PC-9 (cell line): Measurements from ENCODE around the gene MAGI1. TPM values are rescaled to one million over a fixed set of nuclear protein-coding genes. Genes with fewer than 3 reads are reported as not detected.

Experiments used
- BruUV-seq: library from RNA; stranded (reverse); fragments of 400-500 nt; replicated peaks from 2 replicates; lab custom pipeline; 2021; lab: Mats Ljungman, UMichigan
- CTCF ChIA-PET: fragments of 300-600 bp; sonication (Branson Sonifier 250); formaldehyde crosslinking; loops from one replicate; lab custom pipeline; 2022; ENCODE audit warnings: antibody characterized with exemption; lab: Charles Lee
- POLR2A ChIA-PET: fragments of 300-600 bp; sonication (Branson Sonifier 250); formaldehyde crosslinking; loops from one replicate; lab custom pipeline; 2022; ENCODE audit warnings: antibody characterized with exemption; ENCODE audit not compliant: unreplicated experiment; lab: Charles Lee
- DNase-seq, 2 experiments: peaks; one replicate each; pipeline versions ENCODE4 v3.0.0 to v3.0.0-alpha.2; 2015 to 2022; ENCODE audit warnings: mixed read lengths in 1 of 2
- H2AFZ ChIP-seq: fragments of 200-600 bp; sonication (generic); 2 replicates; pipeline ENCODE4 v1.8.1; 2017; ENCODE audit warnings: antibody characterized with exemption
- H3F3A ChIP-seq: fragments of 200-600 bp; sonication (generic); 2 replicates; pipeline ENCODE4 v1.8.1; 2017; ENCODE audit warnings: antibody characterized with exemption, mild to moderate bottlenecking, low read depth; ENCODE audit not compliant: insufficient read depth
- H3K27ac ChIP-seq: fragments of 200-600 bp; sonication (generic); 2 replicates; pipeline ENCODE4 v1.6.1; 2016; ENCODE audit warnings: mixed run types
- H3K27me3 ChIP-seq: fragments of 200-600 bp; sonication (generic); 2 replicates; pipeline ENCODE4 v1.6.1; 2016; ENCODE audit warnings: low read depth, mixed run types; ENCODE audit not compliant: insufficient read depth
- H3K36me3 ChIP-seq: fragments of 200-600 bp; sonication (generic); 2 replicates; pipeline ENCODE4 v1.6.1; 2016; ENCODE audit warnings: low read depth, mixed run types
- H3K4me1 ChIP-seq: fragments of 200-600 bp; sonication (generic); replicated peaks from 2 replicates; pipeline ENCODE4 v1.6.1; 2016; ENCODE audit warnings: mixed run types; ENCODE audit not compliant: insufficient read depth
- H3K4me2 ChIP-seq: fragments of 200-600 bp; sonication (generic); 2 replicates; pipeline ENCODE4 v1.6.1; 2017; ENCODE audit warnings: mixed run types
- H3K4me3 ChIP-seq: fragments of 200-600 bp; sonication (generic); 2 replicates; pipeline ENCODE4 v1.6.1; 2016; ENCODE audit warnings: mixed run types
- H3K79me2 ChIP-seq: fragments of 200-600 bp; sonication (generic); 2 replicates; pipeline ENCODE4 v1.6.1; 2017; ENCODE audit warnings: low read depth, mixed run types
- H3K9me2 ChIP-seq: fragments of 200-600 bp; sonication (generic); 2 replicates; pipeline ENCODE4 v1.8.1; 2017; ENCODE audit warnings: mild to moderate bottlenecking; ENCODE audit not compliant: insufficient read depth
- H3K9me3 ChIP-seq: fragments of 200-600 bp; sonication (generic); 2 replicates; pipeline ENCODE4 v1.8.1; 2016; ENCODE audit warnings: low read depth; ENCODE audit not compliant: insufficient read depth
- H4K20me1 ChIP-seq: fragments of 200-600 bp; sonication (generic); 2 replicates; pipeline ENCODE4 v1.8.1; 2017; ENCODE audit not compliant: insufficient read depth
- EZH2 ChIP-seq: fragments of 200-600 bp; sonication (generic); IDR thresholded peaks from 2 replicates; pipeline ENCODE4 v1.8.0; 2017; ENCODE audit warnings: antibody characterized with exemption, low read depth
- intact Hi-C: fragments of 100-400 bp; cut with micrococcal nuclease; formaldehyde crosslinking; loops from one replicate; pipeline ENCODE4 v1.10.0; 2022; ENCODE audit not compliant: unreplicated experiment
- total RNA-seq: library from RNA; stranded (reverse); gene quantifications from 2 replicates; pipeline ENCODE4 v1.2.3, GENCODE V29; 2021
- TF ChIP-seq, protein P1 (sequence below): fragments of 200-600 bp; sonication (generic); conservative IDR thresholded peaks from 2 replicates; pipeline ENCODE4 v1.6.1; 2017; ENCODE audit warnings: mixed run types, antibody characterized with exemption, mild to moderate bottlenecking, moderate library complexity

MAGI1 gene
- total RNA-seq, 1 experiment from 2014 or later, result 23.3 TPM

DNA sequence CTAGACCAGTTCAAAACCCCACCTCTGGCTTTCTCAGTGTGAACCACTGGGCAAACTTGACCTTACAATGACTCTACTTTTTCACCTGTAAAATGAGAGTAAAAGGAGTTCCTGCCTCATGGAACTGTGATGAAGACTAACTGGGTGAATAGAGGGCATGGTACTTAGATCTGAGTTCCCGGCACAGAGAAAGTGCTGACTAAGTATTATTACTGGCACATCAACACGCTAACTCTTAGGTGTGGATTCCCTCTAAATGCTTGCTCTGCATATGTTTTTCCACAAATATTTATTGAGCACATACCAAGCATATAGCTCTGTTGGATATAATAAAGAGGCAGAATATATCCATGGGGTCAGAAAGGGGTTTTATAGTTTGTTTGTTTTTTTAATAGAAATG lies 437.8 kb downstream of the MAGI1 start:
- H3K9me2 ChIP-seq, result no peaks in the 10 kb centered on the region
- ChIA-PET POLR2A (no interaction called here), CTCF (no interaction called here)
- H3F3A ChIP-seq, result no peaks in the 10 kb centered on the region
- no peak overlapping the region for H3K4me2 ChIP-seq
- H3K4me1 ChIP-seq, result peaks cover 5% of the 10 kb centered on the region
- no peaks in the 10 kb centered on the region for H3K27me3 ChIP-seq
- H3K36me3 ChIP-seq, result no peaks in the 10 kb centered on the region
- no peaks in the 10 kb centered on the region for H3K79me2 ChIP-seq
- intact Hi-C loops, result no loop called here
- no peak overlapping the region for H3K27ac ChIP-seq
- DNase-seq, result no peak
- no peak overlapping the region for H2AFZ ChIP-seq
- BruUV-seq, result no TSS peak
- no peaks in the 10 kb centered on the region for H3K9me3 ChIP-seq
- no peak for TF ChIP-seq EZH2
- TF ChIP-seq, protein P1, sequence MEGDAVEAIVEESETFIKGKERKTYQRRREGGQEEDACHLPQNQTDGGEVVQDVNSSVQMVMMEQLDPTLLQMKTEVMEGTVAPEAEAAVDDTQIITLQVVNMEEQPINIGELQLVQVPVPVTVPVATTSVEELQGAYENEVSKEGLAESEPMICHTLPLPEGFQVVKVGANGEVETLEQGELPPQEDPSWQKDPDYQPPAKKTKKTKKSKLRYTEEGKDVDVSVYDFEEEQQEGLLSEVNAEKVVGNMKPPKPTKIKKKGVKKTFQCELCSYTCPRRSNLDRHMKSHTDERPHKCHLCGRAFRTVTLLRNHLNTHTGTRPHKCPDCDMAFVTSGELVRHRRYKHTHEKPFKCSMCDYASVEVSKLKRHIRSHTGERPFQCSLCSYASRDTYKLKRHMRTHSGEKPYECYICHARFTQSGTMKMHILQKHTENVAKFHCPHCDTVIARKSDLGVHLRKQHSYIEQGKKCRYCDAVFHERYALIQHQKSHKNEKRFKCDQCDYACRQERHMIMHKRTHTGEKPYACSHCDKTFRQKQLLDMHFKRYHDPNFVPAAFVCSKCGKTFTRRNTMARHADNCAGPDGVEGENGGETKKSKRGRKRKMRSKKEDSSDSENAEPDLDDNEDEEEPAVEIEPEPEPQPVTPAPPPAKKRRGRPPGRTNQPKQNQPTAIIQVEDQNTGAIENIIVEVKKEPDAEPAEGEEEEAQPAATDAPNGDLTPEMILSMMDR, result no peak
- H4K20me1 ChIP-seq, result peaks cover 12% of the 10 kb centered on the region; the same call in 1 of the 2 replicates
- H3K4me3 ChIP-seq, result no peak overlapping the region

DNA sequence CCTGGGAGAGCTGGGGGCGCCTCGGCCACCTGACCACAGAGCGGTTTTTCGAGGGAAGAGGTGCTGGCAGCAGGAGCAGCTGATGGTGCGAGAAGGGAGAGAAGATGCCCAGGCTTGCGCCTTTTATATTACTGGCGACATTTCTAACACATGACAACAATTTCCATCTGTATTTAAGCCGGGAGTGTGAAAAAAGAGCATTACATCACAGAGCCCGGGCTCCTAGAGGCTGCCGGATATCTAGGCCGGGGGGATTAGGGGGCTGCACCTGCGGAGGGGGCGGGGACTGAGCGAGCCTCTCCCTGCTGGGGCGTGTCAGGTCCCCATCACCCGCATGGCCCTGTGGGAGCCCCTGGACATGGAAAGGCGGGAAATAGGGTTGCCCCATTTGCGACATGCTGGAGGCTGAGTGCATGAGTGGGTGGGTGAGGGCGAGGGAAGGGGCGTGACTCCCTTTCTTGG lies 440.7 kb downstream of the MAGI1 start:
- POLR2A ChIA-PET, result no interaction called here
- CTCF ChIA-PET, result no interaction called here
- Histone ChIP-seq H3K9me2 (no peaks in the 10 kb centered on the region), H4K20me1 (no peaks in the 10 kb centered on the region), H3K27me3 (no peaks in the 10 kb centered on the region), H3K27ac (no peak overlapping the region), H3K79me2 (no peaks in the 10 kb centered on the region), H2AFZ (no peak overlapping the region), H3K4me2 (no peak overlapping the region), H3K4me1 (no peaks in the 10 kb centered on the region; the same call in 1 of the 2 replicates), H3K9me3 (no peaks in the 10 kb centered on the region), H3K4me3 (no peak overlapping the region), H3F3A (no peaks in the 10 kb centered on the region), H3K36me3 (no peaks in the 10 kb centered on the region)
- intact Hi-C loops, result no loop called here
- BruUV-seq, result no TSS peak
- no peak for DNase-seq
- TF ChIP-seq, protein P1, result no peak
- TF ChIP-seq EZH2, result no peak

DNA sequence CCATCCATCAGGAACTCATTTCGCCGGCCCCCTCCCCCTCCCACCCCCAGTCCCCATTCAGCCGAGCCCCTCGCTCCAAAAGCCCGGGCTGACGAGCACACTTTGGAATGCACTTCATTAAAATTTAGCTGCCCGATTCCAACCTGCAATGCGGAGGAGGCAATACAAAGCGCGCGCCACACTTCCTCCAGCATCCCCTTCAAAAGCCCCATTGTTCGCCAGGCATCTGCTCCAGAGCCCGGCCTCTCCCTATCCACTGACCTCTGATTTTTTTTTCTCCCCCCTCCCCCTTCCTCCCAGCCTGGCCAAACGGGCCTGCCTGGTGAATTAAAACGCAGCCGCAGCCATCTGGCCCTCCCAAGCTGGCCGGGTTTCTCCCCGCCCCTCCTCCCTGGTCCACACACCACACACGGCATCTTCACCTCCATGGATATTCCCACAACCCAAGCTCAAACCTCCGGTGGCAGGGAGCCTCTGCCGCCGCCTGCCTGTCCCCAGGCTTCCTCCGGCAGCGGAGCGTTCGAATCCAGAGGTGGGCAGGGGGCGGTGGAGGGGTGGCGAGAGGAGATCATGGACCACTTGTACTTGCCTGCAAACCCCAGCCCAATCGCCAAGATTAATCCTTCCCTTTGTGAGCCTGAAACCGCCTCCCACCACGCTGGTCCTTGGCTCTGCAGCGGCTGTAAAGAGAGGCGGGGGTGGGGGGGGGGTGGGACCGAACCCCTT lies 441.3 kb downstream of the MAGI1 start:
- intact Hi-C loops, result no loop called here
- no TSS peak for BruUV-seq
- Histone ChIP-seq H4K20me1 (no peaks in the 10 kb centered on the region), H3K4me1 (no peaks in the 10 kb centered on the region; the same call in 1 of the 2 replicates), H3K27ac (no peak overlapping the region), H3K9me2 (no peaks in the 10 kb centered on the region), H3F3A (no peaks in the 10 kb centered on the region), H3K27me3 (no peaks in the 10 kb centered on the region), H3K4me3 (no peak overlapping the region), H3K9me3 (no peaks in the 10 kb centered on the region), H2AFZ (no peak overlapping the region), H3K36me3 (no peaks in the 10 kb centered on the region), H3K79me2 (no peaks in the 10 kb centered on the region), H3K4me2 (no peak overlapping the region)
- POLR2A ChIA-PET, result no interaction called here
- CTCF ChIA-PET, result no interaction called here
- DNase-seq, result no peak
- TF ChIP-seq EZH2, result no peak
- TF ChIP-seq, protein P1, result no peak
